ENCODE measurements around the gene GNA14. TPM values are rescaled to one million over a fixed set of nuclear protein-coding genes. Genes with fewer than 3 reads are reported as not detected.
A peak's percentile ranks its signal among the peaks of the same experiment; 100 is the strongest.

Gene GNA14
- total and polyA plus RNA-seq, 2 donors (not counting 3 experiments of a cell fraction or from before 2014, with no cell fraction given) = 2.1 to 3.3 TPM

DNA sequence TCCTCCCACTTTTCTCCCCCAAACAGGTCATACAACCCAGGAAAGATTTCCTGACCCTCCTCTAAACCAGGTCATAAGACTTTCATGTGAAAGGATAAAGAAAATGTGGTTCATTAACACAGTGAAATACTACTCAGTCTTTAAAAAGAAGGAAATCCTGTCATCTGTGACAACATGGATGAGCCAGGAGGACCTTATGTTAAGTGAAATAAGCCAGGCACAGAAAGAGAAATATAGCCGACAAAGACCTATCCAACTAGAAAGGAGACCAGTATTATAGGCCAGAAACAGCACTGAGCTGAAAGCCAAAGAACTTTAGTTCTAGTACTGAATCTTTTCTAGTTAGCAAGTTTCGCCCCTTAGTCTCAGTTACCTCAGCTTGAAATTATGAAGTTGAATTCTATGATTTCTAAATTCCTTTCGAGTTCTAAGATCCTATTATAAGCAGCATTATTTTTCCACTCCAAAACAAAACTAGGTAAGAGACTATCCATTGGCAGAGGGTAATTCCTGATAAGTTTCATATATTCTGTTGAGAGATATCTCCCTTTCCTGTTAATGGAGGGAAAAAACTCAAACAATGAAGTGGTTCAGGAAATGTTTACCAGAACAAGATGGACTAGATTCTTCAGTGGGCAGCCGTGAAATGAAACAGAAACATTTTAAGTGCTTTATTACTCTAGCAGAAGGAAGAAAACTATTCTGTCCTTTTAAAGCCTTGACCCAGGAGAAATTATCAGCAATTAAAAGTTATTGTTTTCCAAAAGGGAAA lies 42.5 kb downstream of the GNA14 start:
- peak; percentile 4 for FAIRE-seq

More for the DNA sequence above, 42.5 kb downstream of the GNA14 start:
- Histone ChIP-seq H4K20me1 (replicated peaks; ENCODE audit: control insufficient read depth, extremely low read depth, insufficient read depth, low read length) (no peaks in the 10 kb centered on the region), H2AFZ (ENCODE audit: low read depth, low read length) (no peak overlapping the region), H3K27me3 (ENCODE audit: control insufficient read depth in 2 of 2, insufficient read depth in 2 of 2, low read length in 2 of 2) (no peaks in the 10 kb centered on the region), H3K9me3 (replicated peaks; ENCODE audit: control insufficient read depth, insufficient read depth, low read length) (no peaks in the 10 kb centered on the region), H3K9me1 (replicated peaks; ENCODE audit: control insufficient read depth, extremely low read depth, insufficient read depth, low read length) (no peaks in the 10 kb centered on the region), H3K4me1 (ENCODE audit: control insufficient read depth, extremely low read depth, insufficient read depth, low read length) (no peaks in the 10 kb centered on the region), H3K36me3 (ENCODE audit: control insufficient read depth in 2 of 2, extremely low read depth in 1 of 2, insufficient read depth in 2 of 2, low read length in 2 of 2) (no peaks in the 10 kb centered on the region), H3K4me2 (ENCODE audit: insufficient read depth, low read length) (no peak overlapping the region), H3K79me2 (ENCODE audit: control insufficient read depth, insufficient read depth, low read length) (no peaks in the 10 kb centered on the region), H3K9ac (replicated peaks; ENCODE audit: extremely low read depth, insufficient read depth, low read length) (no peak overlapping the region), H3K4me3 (replicated peaks in 1 of 3; ENCODE audit: insufficient read depth in 1 of 3, low read depth in 1 of 3, low read length in 3 of 3) (no peak overlapping the region), H3K27ac (ENCODE audit: insufficient read depth, low read depth, low read length) (no peak overlapping the region)
- dilution Hi-C loops (cut with MboI; ENCODE audit: extremely low pct_ligation_motif_present, low sequenced_read_pairs) = no loop called here
- TF ChIP-seq MYC (IDR thresholded peaks at IDR 0.05; ENCODE audit: low read depth, low read length) = no peak
- TF ChIP-seq FOS (IDR thresholded peaks at IDR 0.05; ENCODE audit: borderline replicate concordance, insufficient read depth, low read length) = no peak
- TF ChIP-seq POLR2AphosphoS5 (IDR thresholded peaks at IDR 0.05; ENCODE audit: insufficient read depth, low read depth, low read length) = no peak
- TF ChIP-seq POLR2A (IDR thresholded peaks at IDR 0.05; ENCODE audit: low read depth, low read length) = no peak
- TF ChIP-seq, protein P1, sequence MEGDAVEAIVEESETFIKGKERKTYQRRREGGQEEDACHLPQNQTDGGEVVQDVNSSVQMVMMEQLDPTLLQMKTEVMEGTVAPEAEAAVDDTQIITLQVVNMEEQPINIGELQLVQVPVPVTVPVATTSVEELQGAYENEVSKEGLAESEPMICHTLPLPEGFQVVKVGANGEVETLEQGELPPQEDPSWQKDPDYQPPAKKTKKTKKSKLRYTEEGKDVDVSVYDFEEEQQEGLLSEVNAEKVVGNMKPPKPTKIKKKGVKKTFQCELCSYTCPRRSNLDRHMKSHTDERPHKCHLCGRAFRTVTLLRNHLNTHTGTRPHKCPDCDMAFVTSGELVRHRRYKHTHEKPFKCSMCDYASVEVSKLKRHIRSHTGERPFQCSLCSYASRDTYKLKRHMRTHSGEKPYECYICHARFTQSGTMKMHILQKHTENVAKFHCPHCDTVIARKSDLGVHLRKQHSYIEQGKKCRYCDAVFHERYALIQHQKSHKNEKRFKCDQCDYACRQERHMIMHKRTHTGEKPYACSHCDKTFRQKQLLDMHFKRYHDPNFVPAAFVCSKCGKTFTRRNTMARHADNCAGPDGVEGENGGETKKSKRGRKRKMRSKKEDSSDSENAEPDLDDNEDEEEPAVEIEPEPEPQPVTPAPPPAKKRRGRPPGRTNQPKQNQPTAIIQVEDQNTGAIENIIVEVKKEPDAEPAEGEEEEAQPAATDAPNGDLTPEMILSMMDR (IDR thresholded peaks at IDR 0.05; ENCODE audit: extremely low read depth in 1 of 2, insufficient read depth in 1 of 2, low read depth in 1 of 2, low read length in 2 of 2) = no peak
- TF ChIP-seq JUN (IDR thresholded peaks at IDR 0.05; ENCODE audit: borderline replicate concordance, insufficient read depth, insufficient read length, low read depth) = no peak
- no peak for TF ChIP-seq GATA2 (IDR thresholded peaks at IDR 0.05; ENCODE audit: insufficient read depth, insufficient read length, low read depth, low read length)
- no peak for TF ChIP-seq EZH2 (IDR thresholded peaks at IDR 0.05; ENCODE audit: borderline replicate concordance, low read depth, low read length, severe bottlenecking)
- TF ChIP-seq, protein P2, sequence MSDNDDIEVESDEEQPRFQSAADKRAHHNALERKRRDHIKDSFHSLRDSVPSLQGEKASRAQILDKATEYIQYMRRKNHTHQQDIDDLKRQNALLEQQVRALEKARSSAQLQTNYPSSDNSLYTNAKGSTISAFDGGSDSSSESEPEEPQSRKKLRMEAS (IDR thresholded peaks at IDR 0.05; ENCODE audit: insufficient read depth, insufficient read length) = no peak
- DNase-seq (ENCODE audit: low read depth, low spot score) = peak; percentile 71
- BruUV-seq (replicated peaks) = no TSS peak
- CTCF ChIA-PET = interaction anchor here (1.1 kb wide), 1 partner anchor 158 kb away, joined by 3 read pairs; no protein-coding TSS in a partner anchor
- POLR2A ChIA-PET = no interaction called here
- intact Hi-C loops (cut with micrococcal nuclease) = no loop called here
